HL-60 (cell line): ENCODE measurements around the gene TRIO.

Experiments
- DNase-seq, 2 experiments: peaks; one replicate each; pipeline ENCODE4 v3.0.0-alpha.2; 2010 to 2020; ENCODE audit warnings: low read depth in 1 of 2, low spot score in 1 of 2
- H3K27ac ChIP-seq: fragments of 250-450 bp; sonication (Bioruptor Pico); replicated peaks from 2 replicates; pipeline ENCODE4 v1.5.1; 2020; ENCODE audit warnings: mild to moderate bottlenecking, moderate library complexity
- H3K27me3 ChIP-seq: fragments of 250-450 bp; sonication (Bioruptor Pico); 2 replicates; pipeline ENCODE4 v1.5.1; 2021; ENCODE audit warnings: mild to moderate bottlenecking, moderate library complexity; ENCODE audit not compliant: insufficient read depth, poor library complexity, severe bottlenecking
- H3K4me3 ChIP-seq: replicated peaks from 2 replicates; pipeline ENCODE4 v1.5.1; 2011; ENCODE audit warnings: mild to moderate bottlenecking, control low read depth, low read length; ENCODE audit not compliant: insufficient read depth
- CTCF ChIP-seq: IDR thresholded peaks from one replicate; pipeline ENCODE4 v1.5.1; 2011; ENCODE audit warnings: low read length, control low read depth, inconsistent platforms; ENCODE audit not compliant: insufficient read depth
- GABPA ChIP-seq: IDR thresholded peaks from 2 replicates; pipeline ENCODE4 v1.6.1; 2012; ENCODE audit warnings: low read depth
- POLR2AphosphoS5 ChIP-seq: IDR thresholded peaks from 2 replicates; pipeline ENCODE4 v1.6.1; 2012; ENCODE audit warnings: low read depth
- REST ChIP-seq: IDR thresholded peaks from 2 replicates; pipeline ENCODE4 v1.6.1; 2012; ENCODE audit warnings: low read depth; ENCODE audit not compliant: insufficient replicate concordance
- SPI1 ChIP-seq: IDR thresholded peaks from 2 replicates; pipeline ENCODE4 v1.6.1; 2012; ENCODE audit warnings: low read depth, mild to moderate bottlenecking, borderline replicate concordance

Gene TRIO

GRCh38 chr5:14490309-14490711 is 347.2 kb downstream of the TRIO start:
- no peak for TF ChIP-seq REST
- TF ChIP-seq POLR2AphosphoS5 = peak; percentile 72; the same call in 1 of the 2 replicates
- peak; percentile 59; the same call in 1 of the 2 replicates for TF ChIP-seq SPI1
- no peak overlapping the region for H3K4me3 ChIP-seq
- DNase-seq = peak; percentile 69 to 93
- H3K27me3 ChIP-seq = no peaks in the 10 kb centered on the region
- peak overlapping the region; percentile 59 for H3K27ac ChIP-seq

- peak; percentile 37 to 59 for DNase-seq
- Histone ChIP-seq H3K27ac (peak overlapping the region; percentile 45), H3K27me3 (no peaks in the 10 kb centered on the region), H3K4me3 (no peak overlapping the region)
- TF ChIP-seq POLR2AphosphoS5 (no peak), SPI1 (no peak), GABPA (no peak), CTCF (no peak), REST (no peak)
Observed at GRCh38 chr5:14491015-14491915, 348.1 kb downstream of the TRIO start.

GRCh38 chr5:14492331-14492964 is 349.3 kb downstream of the TRIO start:
- Histone ChIP-seq H3K27me3 (no peaks in the 10 kb centered on the region), H3K27ac (no peak overlapping the region), H3K4me3 (no peak overlapping the region)
- TF ChIP-seq GABPA = no peak
- no peak for TF ChIP-seq REST
- TF ChIP-seq POLR2AphosphoS5 = no peak
- TF ChIP-seq CTCF = no peak
- no peak for TF ChIP-seq SPI1
- DNase-seq = peak in 1 of 2 experiments; percentile 26
